Breast epithelium (tissue), 3 donors: ENCODE data around the gene ANKRD17. TPM values are rescaled to one million over a fixed set of nuclear protein-coding genes. Genes with fewer than 3 reads are reported as not detected.

Source experiments
- total RNA-seq, 3 donors: library from RNA; depleted of rRNA; stranded (reverse); fragments of >200 nt; gene quantifications; one replicate each; pipeline ENCODE4 v1.1.0, GENCODE V29; 2016

ANKRD17 gene
- total RNA-seq, 3 donors from 2014 or later = 53.0 to 81.4 (median 69.2) TPM

Other genes with a start within 250 kb of the ANKRD17 start
- 10 to 100 TPM; 18.0 to 33.4 (median 19.0) TPM for gene COX18, start 189.1 kb downstream of the ANKRD17 start, total RNA-seq
- gene ALB, start 145.5 kb upstream of the ANKRD17 start, total RNA-seq = 1 to 10 TPM in 1 of 3 donors, under 1 TPM in 1, not detected in 1; 0.66 to 9.1 TPM
- 1 to 10 TPM in 1 of 3 donors, not detected in 2; 3.2 TPM for gene AFP, start 177.4 kb upstream of the ANKRD17 start, total RNA-seq
- gene AFM, start 222.9 kb upstream of the ANKRD17 start, total RNA-seq = not detected